Osteocyte (in vitro differentiated cells): ENCODE measurements around the gene RUVBL1. TPM values are rescaled to one million over a fixed set of nuclear protein-coding genes. Genes with fewer than 3 reads are reported as not detected.
A peak's percentile ranks its signal among the peaks of the same experiment; 100 is the strongest.
"Not testable (repeated sequence)": the region's sequence is repeated elsewhere in the genome, so short reads cannot be mapped to it uniquely, and the experiment has no call there.

ENCODE experiments used
- DNase-seq: peaks from one replicate; pipeline ENCODE4 v3.0.0; 2021; ENCODE audit warnings: mixed read lengths; ENCODE audit not compliant: unreplicated experiment; ENCODE audit errors: extremely low spot score
- H3K27ac Mint-ChIP-seq: one replicate; pipeline ENCODE4 v1.8.0; 2021; ENCODE audit warnings: mild to moderate bottlenecking, mixed read lengths; ENCODE audit not compliant: unreplicated experiment
- H3K27me3 Mint-ChIP-seq: one replicate; pipeline ENCODE4 v1.8.0; 2021; ENCODE audit warnings: mixed read lengths; ENCODE audit not compliant: unreplicated experiment
- H3K36me3 Mint-ChIP-seq: one replicate; pipeline ENCODE4 v1.8.0; 2021; ENCODE audit warnings: mixed read lengths; ENCODE audit not compliant: unreplicated experiment
- H3K4me1 Mint-ChIP-seq: one replicate; pipeline ENCODE4 v1.8.0; 2021; ENCODE audit warnings: mixed read lengths; ENCODE audit not compliant: unreplicated experiment
- H3K4me3 Mint-ChIP-seq: one replicate; pipeline ENCODE4 v1.8.0; 2021; ENCODE audit warnings: mild to moderate bottlenecking, moderate library complexity, mixed read lengths; ENCODE audit not compliant: unreplicated experiment
- H3K9me3 Mint-ChIP-seq: one replicate; pipeline ENCODE4 v1.8.0; 2021; ENCODE audit warnings: mixed read lengths; ENCODE audit not compliant: unreplicated experiment
- total RNA-seq: library from RNA; stranded (reverse); gene quantifications from 2 replicates; pipeline ENCODE4 v1.2.1, GENCODE V29; 2021
- TF ChIP-seq, protein P1 (sequence below): fragments of 200-600 bp; sonication (generic); IDR thresholded peaks from 2 replicates; pipeline ENCODE4 v1.5.0; 2021; ENCODE audit warnings: antibody characterized with exemption, mild to moderate bottlenecking, moderate library complexity

RUVBL1 gene
- total RNA-seq, 1 donor from 2014 or later: 34.3 TPM

DNA sequence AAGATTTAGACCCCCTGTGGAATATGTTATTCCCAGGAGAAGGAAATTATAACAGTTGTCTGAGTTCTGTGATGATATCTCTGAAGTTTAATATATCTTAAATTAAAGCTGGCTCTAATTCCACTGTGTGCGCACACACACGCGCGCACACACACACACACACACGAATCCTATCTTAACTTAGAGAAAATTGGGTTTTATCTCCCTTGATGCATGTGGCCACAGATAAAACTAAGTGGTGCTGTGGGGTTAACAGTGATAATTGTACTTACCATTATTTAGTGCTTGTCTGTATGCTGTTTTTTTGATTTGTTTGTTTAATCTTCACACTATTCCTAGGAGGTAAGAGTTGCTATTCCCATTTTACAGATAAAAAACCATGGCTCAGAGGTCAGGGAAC lies 37.0 kb upstream of the RUVBL1 start:
- H3K4me1 Mint-ChIP-seq: no peaks in the 10 kb centered on the region
- H3K9me3 Mint-ChIP-seq: peaks cover 11% of the 10 kb centered on the region
- no peak for DNase-seq
- no peaks in the 10 kb centered on the region for H3K27me3 Mint-ChIP-seq
- TF ChIP-seq, protein P1, sequence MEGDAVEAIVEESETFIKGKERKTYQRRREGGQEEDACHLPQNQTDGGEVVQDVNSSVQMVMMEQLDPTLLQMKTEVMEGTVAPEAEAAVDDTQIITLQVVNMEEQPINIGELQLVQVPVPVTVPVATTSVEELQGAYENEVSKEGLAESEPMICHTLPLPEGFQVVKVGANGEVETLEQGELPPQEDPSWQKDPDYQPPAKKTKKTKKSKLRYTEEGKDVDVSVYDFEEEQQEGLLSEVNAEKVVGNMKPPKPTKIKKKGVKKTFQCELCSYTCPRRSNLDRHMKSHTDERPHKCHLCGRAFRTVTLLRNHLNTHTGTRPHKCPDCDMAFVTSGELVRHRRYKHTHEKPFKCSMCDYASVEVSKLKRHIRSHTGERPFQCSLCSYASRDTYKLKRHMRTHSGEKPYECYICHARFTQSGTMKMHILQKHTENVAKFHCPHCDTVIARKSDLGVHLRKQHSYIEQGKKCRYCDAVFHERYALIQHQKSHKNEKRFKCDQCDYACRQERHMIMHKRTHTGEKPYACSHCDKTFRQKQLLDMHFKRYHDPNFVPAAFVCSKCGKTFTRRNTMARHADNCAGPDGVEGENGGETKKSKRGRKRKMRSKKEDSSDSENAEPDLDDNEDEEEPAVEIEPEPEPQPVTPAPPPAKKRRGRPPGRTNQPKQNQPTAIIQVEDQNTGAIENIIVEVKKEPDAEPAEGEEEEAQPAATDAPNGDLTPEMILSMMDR: no peak
- H3K4me3 Mint-ChIP-seq: no peak overlapping the region
- no peak overlapping the region for H3K27ac Mint-ChIP-seq
- H3K36me3 Mint-ChIP-seq: peaks cover 40% of the 10 kb centered on the region

DNA sequence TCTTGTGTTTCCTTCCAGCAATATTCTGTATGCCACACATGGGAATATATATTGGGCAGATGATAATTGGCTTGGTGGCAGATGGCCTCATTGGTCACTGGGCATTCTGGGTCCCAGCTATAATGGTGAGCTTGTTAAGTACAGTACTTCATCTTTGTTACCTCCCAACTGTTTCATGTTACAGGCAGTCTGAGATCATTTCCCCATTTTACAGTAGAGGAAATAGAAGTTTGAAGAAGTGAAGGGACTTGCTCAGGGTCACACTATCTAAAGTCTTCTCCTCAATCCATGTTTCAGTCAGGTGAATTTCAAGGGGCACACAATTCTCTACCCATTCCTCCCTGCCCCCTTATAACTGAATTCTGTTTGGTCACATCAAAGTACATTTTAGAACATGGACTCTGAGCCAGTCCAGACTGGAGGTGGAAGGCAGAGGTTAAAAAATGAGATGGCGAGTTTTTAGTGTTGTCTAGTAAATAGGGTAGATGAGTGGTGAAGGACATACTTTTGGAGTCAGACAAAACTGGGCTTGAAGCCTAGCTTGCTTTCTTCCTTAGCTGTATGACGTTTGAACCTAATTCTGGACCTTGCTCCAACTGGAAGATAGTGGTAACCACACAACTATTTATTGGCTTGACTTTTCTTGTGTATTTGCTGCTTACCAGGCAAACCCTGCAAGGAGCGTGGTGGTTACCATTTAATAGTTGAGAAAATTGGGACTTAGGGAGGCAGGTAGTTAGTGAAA lies 32.2 kb upstream of the RUVBL1 start:
- peaks cover 34% of the 10 kb centered on the region for H3K36me3 Mint-ChIP-seq
- DNase-seq: no peak
- H3K27ac Mint-ChIP-seq: no peak overlapping the region
- H3K9me3 Mint-ChIP-seq: peaks cover 14% of the 10 kb centered on the region
- H3K4me3 Mint-ChIP-seq: no peak overlapping the region
- H3K4me1 Mint-ChIP-seq: peaks cover 10% of the 10 kb centered on the region
- TF ChIP-seq, protein P1: no peak
- H3K27me3 Mint-ChIP-seq: no peaks in the 10 kb centered on the region

DNA sequence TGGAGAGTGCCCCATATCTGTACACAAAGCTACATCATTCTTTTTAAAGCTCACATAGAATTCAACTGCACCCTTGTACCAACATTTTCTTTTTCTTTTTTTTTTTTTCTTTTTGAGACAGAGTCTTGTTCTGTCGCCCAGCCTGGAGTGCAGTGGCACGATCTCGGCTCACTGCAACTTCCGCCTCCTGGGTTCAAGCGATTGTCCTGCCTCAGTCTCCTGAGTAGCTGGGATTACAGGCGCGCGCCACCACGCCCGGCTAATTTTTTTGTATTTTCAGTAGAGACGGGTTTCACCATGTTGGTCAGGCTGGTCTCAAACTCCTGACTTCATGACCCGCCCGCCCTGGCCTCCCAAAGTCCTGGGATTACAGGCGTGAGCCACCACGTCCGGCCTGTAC lies 30.7 kb upstream of the RUVBL1 start:
- H3K36me3 Mint-ChIP-seq: peaks cover 29% of the 10 kb centered on the region
- not testable (repeated sequence) for DNase-seq, H3K4me1 Mint-ChIP-seq, H3K27me3 Mint-ChIP-seq
- peaks cover 14% of the 10 kb centered on the region for H3K9me3 Mint-ChIP-seq
- H3K27ac Mint-ChIP-seq: peak overlapping the region; percentile 57
- peak overlapping the region; percentile 90 for H3K4me3 Mint-ChIP-seq

DNA sequence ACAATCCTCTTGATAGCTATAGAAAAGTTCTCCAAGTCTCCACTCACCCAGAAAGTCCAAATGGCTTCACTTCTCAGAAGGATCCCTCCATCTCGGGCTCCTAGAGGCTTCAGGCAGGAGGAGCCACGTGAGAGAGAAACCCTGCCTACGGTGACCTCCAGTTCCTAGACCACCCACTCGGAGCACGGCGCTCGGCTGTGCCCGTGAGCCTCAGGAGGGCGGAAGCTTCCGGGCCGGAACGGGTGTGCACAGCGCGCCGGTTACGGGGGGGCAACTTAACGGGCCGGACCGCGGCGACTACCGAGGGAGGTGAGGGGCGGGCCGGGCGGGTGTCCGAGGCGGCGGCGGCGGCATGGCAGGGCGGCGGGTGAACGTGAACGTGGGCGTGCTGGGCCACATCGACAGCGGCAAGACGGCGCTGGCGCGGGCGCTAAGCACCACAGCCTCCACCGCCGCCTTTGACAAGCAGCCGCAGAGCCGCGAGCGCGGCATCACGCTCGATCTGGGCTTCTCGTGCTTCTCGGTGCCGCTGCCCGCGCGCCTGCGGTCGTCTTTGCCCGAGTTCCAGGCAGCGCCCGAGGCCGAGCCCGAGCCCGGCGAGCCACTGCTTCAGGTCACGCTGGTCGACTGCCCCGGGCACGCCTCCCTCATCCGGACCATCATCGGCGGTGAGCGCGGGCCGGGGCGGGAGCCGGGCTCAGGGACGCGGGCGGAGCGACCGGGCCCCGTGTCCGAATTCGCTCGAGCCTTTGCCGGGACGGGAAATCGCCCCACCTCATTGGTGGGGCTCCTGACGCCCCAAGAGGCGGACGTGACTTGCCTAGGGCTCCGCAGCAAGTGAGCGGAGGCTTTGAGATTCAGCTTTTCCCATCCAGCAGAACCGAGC lies 29.8 kb upstream of the RUVBL1 start, which contains the start of gene EEFSEC:
Gene EEFSEC, plus strand, starts transcription at position 326 of the 886 bp plus-strand sequence. Its CDS starts 27 bp downstream, at position 353.
- peaks cover 14% of the 10 kb centered on the region for H3K9me3 Mint-ChIP-seq
- H3K4me3 Mint-ChIP-seq: peak within 1 kb of the TSS; percentile 90

DNA sequence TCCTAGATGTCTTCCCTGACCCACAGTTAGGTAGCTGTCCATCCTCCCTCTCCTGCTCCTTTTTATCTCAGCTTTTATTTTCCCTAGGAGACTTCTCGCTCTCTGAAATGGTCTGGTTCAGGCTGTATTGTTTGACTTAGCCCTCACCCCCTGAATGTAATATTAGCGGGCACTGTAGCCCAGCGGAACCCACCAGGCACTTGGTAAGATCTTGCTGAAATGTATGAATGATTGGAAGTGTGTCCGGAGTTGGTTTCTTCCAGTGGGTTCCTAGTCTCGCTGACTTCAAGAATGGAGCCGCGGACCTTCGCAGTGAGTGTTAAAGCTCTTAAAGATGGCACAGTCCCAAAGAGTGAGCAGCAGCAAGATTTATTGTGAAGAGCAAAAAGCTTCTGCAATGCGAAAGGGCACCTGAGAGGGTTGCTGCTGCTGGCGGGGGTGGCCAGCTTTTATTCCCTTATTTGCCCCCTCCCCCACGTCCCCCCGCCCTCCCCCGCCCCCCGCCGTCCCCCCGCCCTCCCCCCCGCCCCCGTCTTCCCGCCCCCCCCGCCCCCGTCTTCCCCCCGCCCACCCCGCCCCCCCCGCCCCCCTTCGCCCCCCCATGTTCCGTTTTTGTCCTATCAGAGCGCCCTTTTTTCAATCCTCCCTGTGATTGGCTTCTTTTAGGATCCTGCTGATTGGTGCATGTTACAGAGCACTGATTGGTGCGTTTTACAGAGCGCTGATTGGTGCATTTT lies 29.0 kb upstream of the RUVBL1 start:
- TF ChIP-seq, protein P1: no peak
- peaks cover 14% of the 10 kb centered on the region for H3K36me3 Mint-ChIP-seq
- peaks cover 11% of the 10 kb centered on the region for H3K27me3 Mint-ChIP-seq
- peaks cover 10% of the 10 kb centered on the region for H3K4me1 Mint-ChIP-seq
- H3K9me3 Mint-ChIP-seq: peaks cover 9% of the 10 kb centered on the region
- peak overlapping the region; percentile 90 for H3K4me3 Mint-ChIP-seq
- peak overlapping the region; percentile 90 for H3K27ac Mint-ChIP-seq
- no peak for DNase-seq

More for the DNA sequence above, 29.8 kb upstream of the RUVBL1 start, which contains the start of gene EEFSEC:
- Mint-ChIP-seq H3K27ac (peak within 1 kb of the TSS; percentile 90), H3K4me1 (peaks cover 10% of the 10 kb centered on the region), H3K36me3 (peaks cover 22% of the 10 kb centered on the region), H3K27me3 (peaks cover 6% of the 10 kb centered on the region)
- TF ChIP-seq, protein P1: no peak
- DNase-seq: peak; percentile 90
